ENCODE measurements around the gene GLYATL3.

Gene GLYATL3

DNA sequence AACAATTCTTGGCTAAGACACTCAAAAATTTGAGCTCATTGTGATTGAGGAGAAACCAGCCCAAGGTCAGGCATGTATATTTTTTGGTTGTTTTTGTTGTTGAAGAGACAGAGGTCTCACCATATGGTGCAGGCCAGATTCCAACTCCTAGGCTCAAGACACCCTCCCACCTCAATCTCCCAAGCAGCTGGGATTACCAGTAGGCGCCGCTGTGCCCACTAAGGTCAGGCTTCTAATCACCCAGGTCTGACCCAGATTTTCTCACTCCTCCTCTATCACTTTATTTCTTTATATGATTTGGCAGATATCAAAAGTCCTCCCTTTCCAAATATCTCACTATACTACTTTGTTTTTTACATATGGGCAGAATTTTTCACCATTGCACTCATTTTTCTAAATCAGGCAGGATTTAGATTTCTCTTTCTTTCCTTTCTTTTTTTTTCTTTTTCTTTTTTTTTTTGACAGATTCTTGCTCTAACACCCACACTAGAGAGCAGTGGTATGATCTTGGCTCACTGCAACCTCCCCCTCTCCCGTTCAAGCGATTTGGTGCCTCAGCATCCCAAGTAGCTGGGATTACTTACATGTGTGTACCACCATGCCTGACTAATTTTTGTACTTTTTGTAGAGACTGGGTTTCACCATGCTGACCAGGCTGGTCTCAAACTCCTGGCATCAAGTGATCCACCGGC, 49.0 kb downstream of the GLYATL3 start:
- no peak for DNase-seq

DNA sequence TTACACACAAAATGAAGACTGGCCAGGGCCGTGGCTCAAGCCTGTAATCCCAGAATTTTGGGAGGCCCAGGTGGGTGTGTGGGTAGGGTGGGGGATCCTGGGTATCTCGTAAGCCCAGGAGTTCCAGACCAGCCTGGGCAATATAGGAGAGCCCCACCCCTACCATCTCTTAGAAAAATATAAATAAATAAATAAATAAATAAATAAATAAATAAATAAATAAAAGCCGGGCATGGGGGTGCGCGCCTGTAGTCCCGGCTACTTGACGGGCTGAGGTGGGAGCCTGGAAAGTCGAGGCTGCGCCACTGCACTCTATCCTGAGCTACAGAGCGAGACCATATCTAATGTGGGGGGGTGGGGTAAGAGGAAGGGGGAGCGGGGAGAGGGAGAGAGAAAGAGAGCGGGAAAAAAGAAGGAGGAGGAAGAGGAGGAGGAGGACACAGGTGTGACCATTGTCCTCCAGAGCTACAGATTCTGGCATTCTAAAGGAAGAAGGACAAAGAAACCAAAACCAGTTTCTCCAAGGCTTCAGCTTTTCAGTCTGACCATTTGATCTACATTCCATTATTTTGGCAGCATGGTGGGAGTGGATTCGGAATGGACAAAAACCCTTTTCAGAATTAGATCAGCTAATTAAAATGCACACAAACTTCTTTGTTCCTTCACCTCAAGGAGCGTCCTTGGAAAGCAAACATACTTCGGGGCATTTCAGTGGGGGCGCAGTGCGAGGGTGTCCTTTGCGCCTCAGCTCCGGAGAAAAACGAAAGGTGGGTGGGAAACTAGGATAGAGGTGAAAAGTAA, 50.2 kb downstream of the GLYATL3 start:
- no peak for DNase-seq

DNA sequence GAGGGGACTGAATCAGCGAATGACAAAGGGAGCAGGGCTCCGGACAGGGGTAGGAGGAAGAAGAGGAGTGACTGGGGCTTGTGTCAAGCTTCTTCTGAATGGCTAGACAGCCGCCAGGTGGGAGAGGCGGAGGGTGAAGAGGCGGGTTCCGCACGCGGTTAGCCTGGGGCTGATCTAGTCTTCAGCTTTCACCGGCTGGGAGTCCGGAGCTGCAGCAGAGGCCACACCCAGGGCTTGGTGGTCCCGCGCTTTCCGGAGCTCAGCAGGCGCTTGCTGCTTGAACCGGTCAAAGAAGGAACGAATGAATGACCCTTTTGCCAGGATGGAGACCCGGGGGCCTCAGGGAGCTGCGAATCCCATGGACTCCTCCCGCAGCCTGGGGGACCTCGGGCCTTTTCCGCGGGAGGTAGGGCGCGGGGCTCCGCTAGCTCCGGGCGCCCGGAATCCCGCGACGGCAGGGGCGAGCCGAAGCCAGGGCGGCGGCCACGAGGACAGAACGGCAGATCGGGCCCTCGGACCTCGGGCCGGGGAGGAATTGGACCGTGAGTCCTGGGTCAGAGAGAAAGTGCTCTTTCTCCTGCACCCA, 50.9 kb downstream of the GLYATL3 start, which contains the start of gene C6orf141:
Gene C6orf141 (plus strand): TSS at position 177 of the 586 bp plus-strand sequence. CDS start 125 bp downstream, at position 302.
- no peak for DNase-seq

DNA sequence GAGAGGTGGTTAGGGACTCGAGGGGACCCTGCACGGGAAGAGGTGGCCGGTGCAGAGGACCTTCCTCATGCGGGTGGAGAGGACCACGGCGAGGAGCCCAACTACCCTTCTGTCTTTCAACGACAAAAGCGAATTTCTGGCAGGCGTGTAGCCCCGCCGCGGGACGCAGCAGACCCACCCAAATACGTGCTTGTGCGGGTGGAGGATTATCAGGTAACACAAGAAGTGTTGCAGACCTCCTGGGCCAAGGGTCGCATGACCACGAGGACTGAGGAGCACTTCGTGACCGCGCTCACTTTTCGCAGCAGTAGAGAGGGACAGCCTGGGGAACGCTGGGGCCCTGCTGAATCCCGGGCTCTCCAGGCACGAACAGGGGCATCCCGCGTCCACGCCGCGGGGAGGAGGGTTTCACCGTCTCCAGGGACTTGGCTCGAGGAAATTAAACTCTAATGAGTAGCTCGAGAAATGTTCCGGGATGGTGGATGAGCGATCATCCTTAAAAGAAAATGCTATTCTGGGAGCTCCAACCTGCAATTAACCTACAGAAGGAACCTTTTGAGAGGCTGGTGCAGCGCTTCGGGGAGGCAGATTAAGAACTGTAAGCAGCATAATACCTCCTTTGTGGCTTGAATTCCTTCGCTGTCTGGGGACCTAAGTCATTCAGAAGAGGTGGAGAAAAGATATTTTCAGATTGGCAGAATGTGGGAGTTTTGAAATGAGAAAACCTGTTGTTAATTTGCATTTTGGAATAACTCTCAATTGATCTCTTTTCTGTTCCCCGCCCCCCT, 51.5 kb downstream of the GLYATL3 start:
- no peak for DNase-seq

DNA sequence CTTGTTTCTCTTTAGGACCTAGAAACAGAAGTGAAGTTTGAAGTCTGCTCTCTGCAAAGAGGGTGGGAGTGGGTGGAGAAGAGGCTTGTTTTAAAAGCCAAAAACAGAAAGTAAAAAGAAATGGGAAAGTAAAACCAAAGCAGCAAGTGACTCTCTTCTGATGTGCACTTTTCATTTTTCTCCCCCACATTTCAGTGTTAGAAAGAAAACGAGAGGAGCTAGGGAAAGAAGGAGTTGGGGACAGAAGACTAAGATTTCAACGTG, 52.1 kb downstream of the GLYATL3 start:
- no peak for DNase-seq

DNA sequence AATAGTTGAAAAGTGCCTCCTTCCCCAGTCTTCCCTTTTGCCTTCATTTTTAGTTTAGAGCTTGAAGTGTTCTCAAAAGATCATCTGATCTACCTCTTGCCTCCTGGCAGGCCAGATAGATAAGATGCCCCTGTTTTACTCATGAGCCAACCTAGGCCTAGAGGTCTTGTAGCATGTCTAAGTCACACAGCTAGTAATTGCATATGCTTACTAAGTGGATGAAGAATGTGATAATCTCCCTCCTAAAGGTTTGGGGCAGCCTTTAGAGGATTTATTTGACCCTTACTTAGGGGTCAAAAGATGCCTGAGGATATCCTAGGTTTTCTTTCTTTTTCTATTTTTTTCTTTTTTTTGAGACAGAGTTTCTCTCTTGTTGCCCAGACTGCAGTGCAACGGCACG, 52.9 kb downstream of the GLYATL3 start:
- no peak for DNase-seq

DNA sequence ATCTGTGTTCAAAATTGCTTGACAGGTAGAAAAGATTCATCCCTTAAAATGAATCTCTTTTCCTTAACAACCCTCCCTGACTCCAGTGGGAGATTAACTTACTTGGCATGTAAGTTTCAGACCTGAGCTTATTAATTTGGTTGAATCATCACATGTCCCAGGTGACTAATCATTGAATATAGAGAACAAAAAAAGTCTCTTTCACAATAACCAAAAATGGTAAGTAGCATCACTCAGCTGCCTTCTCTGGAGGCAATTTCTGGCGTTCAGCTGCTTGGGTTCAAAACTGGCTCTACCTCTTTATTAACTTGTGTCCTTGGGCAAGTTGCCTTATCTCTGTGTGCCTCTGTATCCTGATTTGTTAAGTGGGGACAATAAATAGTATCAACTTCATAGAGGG, 53.7 kb downstream of the GLYATL3 start:
- DNase-seq, result no peak

DNA sequence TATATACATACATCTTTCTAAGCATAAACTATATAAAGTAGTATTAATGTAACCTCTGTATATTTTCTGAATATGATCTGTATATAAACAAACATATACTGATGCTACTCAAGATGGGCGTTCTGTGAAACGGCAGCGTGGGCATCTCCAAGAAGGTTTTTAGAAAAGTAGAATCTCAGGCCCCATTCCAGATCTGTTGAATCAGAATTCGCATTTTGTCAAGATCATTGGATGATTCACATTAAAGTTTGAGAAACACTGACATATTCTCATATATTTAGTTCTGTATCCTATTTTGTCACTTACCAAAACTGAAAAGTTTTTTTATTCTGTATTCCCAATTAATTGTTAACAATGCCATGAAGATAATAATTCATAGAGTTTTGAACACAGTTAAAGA, 56.2 kb downstream of the GLYATL3 start:
- no peak for DNase-seq

DNA sequence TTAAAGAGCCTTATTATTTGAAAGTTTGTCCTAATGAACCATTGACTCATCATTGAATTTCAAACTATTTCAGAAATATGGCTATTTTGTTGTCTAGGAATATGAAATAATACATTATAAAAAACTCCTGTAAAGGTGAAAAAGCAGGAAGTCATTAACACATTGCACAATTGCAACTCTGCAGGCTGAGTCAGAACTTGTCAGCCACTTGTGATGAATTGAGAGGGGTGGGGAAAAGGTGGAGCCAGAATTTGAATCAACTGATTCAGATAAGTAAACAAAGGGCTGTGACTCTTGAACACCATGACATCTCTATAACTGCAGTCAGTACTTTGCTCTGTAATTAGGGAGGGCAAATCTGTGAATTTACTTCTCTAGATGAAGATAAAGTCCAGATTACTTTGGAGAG, 56.7 kb downstream of the GLYATL3 start:
- peak; percentile 35 for DNase-seq

DNA sequence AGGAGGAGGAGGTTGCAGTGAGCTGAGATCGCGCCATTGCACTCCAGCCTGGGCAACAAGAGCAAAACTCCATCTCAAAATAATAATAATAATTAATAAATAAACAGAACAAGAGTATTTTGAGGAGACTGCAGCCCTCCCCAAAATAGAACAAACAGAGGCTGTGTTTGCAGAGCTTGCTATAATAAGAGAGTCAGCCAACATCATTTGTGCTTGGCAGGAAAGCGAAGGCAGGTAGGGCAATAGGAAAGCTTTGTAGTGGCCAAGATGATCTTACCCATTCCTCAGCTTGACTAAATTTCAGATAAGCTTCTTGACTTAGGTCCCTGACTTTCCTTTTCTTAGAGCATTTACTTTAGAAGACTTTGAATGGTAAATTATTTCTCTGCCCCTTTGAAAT, 57.5 kb downstream of the GLYATL3 start:
- DNase-seq, result no peak

DNA sequence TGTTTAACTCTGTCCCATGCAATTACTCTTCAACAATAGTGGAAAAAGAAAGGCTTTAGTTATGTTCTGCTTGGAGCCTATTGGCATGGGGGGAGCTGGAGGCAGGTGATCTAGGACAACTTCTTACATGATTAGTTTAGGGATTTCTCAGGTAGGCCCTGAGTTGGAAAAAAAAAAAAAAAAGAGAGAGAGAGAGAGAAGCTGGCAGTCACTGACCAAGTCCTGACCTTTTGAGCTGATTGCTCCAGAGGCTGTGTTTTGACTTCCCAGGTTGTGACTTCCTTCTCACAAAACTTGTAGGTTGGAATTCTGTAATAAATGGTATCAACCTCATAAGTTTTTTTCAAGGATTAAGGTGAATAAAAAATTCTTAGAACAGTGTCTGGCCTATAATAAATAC, 58.5 kb downstream of the GLYATL3 start:
- DNase-seq, result no peak

DNA sequence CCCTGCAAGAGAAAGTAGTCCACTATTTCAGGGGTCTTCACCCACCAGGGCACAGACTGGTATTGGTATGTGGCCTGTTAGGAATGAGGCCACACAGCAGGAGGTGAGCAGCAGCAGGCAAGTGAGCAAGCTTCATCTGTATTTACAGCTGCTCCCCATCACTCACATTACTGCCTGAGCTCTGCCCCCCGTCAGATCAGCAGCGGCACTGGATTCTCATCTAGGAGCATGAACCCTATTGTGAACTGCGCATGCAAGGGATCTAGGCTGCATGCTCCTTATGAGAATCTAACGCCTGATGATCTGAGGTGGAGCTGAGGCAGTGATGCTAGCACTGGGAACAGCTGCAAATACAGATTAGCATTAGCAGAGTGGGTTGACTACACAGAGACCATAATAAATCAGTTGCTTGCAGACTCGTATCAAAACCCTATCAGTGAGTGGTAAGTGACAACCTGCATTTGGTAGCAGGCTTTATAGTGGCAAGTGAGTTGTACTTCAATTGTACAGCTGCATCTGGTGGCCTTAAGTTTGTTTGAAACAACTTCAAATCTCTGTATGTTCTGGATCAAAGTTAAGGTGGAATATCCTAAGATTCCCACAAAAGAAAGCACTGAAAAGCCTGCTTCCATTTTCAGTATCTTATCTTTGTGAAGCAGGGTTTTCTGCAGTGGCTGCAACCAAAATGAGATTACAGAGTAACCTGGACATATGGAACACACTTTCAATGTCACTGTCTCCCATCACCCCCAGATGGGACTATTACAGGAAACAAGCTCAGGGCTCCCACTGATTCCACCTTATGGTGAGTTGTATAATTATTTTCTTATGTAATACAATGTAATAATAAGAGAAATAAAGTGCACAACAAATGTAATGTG, 63.5 kb downstream of the GLYATL3 start:
- DNase-seq, result no peak

DNA sequence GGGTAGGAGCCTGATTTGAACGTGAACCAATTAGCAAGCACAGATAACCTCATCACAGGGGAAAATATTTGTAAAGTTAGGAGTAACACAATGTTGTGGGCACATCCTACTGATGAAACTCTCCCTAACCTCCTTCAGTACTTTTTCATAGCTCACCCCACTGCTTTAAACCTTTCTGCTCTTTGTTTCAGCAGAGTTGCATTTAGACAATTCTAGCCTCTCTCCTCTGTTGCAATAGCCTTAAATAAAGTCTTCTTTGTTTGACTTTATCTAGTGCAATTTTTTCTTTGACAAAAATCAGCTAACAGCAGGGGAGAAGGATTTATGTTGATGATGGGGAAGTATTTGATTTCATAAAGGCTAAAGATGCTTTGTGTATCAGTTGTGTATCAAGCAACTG, 64.8 kb downstream of the GLYATL3 start:
- DNase-seq, result no peak

DNA sequence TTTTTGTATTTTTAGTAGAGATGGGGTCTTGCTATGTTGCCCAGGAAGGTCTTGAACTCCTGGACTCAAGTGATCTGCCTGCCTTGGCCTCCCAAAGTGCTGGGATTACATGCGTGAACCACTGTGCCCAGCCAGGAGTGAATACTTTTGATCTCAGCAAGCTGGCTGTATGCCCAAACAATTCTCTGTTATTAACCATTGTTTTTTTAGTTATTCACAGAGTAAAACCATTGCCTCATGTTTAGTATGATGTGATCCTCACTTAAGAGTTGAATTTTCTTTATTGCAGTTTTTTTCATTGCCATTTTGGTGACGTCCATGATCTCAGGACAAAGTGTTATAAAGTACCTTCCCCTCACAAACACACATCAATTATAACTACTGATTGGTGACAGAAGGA, 65.5 kb downstream of the GLYATL3 start:
- no peak for DNase-seq

DNA sequence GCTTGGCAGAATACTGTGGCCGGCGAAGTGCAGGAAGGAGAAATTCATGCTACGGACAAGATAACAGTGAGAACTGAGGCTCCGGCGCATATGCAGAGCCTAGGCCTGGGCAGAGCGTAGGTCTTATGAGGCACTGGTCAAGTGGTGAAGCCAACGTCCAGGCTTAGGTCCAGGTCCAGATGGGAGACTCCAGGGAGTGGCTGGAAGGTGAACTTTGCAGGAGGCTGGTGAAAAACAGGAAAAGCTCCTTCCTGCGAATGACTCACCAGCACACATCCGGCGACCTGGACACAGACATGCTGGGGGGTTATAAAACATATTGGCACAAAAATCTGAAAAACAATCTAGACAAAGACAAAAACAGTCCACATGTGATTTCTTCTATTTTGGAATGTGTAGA, 66.1 kb downstream of the GLYATL3 start:
- no peak for DNase-seq

DNA sequence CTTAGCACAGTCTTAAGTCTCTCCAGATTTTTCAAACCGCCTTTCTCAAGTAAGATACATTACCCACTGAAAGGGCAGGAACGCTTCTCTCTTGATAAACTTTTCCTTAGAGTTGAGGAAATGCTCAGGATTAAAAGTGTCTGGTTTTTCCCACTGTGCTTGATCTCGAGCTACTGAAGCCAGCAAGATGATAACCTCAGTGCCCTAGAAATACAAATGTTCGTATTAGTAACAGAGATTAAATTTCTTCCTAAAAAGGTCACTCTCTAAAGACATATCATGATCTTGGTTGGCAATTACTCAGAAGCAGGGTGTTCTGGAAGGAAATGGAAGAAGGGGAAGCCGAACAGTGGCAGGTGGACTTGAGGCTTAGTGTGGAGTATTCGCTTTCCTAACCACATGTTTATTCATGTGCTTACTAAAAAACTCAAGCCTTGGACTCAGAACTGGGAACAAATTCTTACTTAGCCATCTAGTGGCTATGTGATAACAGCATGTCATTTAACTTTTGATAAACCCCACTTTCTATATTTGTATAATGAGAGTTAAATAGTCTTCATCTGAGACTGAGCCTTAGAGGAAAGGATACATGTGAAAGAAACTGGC, 70.9 kb downstream of the GLYATL3 start:
- DNase-seq, result no peak

DNA sequence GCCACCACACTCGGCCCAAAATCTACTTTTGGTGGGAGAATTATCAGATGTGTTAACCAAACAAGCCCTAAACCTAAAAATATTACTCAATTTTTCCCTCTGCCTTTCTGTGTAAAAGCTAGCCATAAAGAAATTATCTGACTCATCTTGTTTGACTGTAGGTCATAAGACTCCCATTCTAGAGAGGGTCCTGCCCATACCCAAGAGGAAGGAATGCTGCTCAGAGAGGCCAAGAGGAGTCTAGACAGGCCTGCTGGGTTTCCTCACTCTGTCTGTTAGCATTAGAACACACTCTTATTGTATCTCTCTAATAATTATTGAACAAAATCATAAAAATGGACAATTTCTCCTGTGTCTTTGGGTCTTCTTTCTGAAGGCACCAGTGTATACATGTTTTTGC, 76.9 kb downstream of the GLYATL3 start:
- no peak for DNase-seq

All from NK-92 treated with Interleukin-12 subunit alpha and Interleukin-12 subunit beta, amount 100 ng/mL, for 24 hours (cell line).